K562 (cell line): ENCODE measurements around the gene PLA2G2E.

ENCODE experiments used
- BDP1 ChIP-seq: IDR thresholded peaks from 3 replicates; pipeline ENCODE4 v1.6.1; 2011; ENCODE audit not compliant: insufficient read length, insufficient read depth
- CHD2 ChIP-seq: IDR thresholded peaks from 2 replicates; pipeline ENCODE4 v1.6.1; 2011; ENCODE audit warnings: low read depth, low read length
- CTCF ChIP-seq, 3 experiments: IDR thresholded peaks in 2 of 3; conservative IDR thresholded peaks in 1 of 3; 2 replicates each; pipeline ENCODE4 v1.5.1; 2011 to 2012; ENCODE audit warnings: low read length in 3 of 3, mild to moderate bottlenecking in 3 of 3, control low read depth in 2 of 3, improper control_type of control experiment in 1 of 3, inconsistent platforms in 1 of 3, low read depth in 1 of 3, mixed read lengths in 1 of 3, moderate library complexity in 1 of 3; ENCODE audit not compliant: insufficient read depth in 2 of 3
- E2F1 ChIP-seq: sonication (generic); formaldehyde crosslinking; IDR thresholded peaks from 2 replicates; pipeline ENCODE4 v1.8.1; 2023; ENCODE audit warnings: mild to moderate bottlenecking, missing genetic modification reagents, moderate library complexity
- FOXP1 ChIP-seq: sonication (generic); formaldehyde crosslinking; IDR thresholded peaks from 2 replicates; pipeline ENCODE4 v1.8.0; 2022; ENCODE audit warnings: mild to moderate bottlenecking, missing genetic modification reagents
- MEF2A ChIP-seq: IDR thresholded peaks from 2 replicates; pipeline ENCODE4 v1.6.1; 2011; ENCODE audit warnings: low read depth, mild to moderate bottlenecking, low read length, moderate library complexity; ENCODE audit not compliant: control insufficient read depth
- POLR2A ChIP-seq: fragments of 450-650 bp; conservative IDR thresholded peaks from 2 replicates; pipeline ENCODE4 v1.6.1; 2016
- RHOXF2B ChIP-seq: fragments of 250-450 bp; sonication (Bioruptor Pico); conservative IDR thresholded peaks from 2 replicates; pipeline ENCODE4 v1.5.1; 2021
- SIN3A ChIP-seq, 2 experiments: fragments of 150-350 bp in 1 of 2; IDR thresholded peaks; 2 replicates each; pipeline ENCODE4 v1.6.1; 2011 to 2016; ENCODE audit warnings: borderline replicate concordance in 2 of 2, low read depth in 2 of 2, low read length in 2 of 2, mild to moderate bottlenecking in 2 of 2, moderate library complexity in 2 of 2; ENCODE audit not compliant: control insufficient read depth in 1 of 2
- SMARCE1 ChIP-seq: fragments of 450-650 bp; IDR thresholded peaks from 2 replicates; pipeline ENCODE4 v1.7.1; 2016; ENCODE audit warnings: mild to moderate bottlenecking
- SMC3 ChIP-seq: conservative IDR thresholded peaks from 2 replicates; pipeline ENCODE4 v1.6.1; 2011; ENCODE audit warnings: low read depth, low read length, improper control_type of control experiment; ENCODE audit not compliant: insufficient read depth
- USF1 ChIP-seq: sonication (generic); formaldehyde crosslinking; IDR thresholded peaks from 2 replicates; pipeline ENCODE4 v1.9.0; 2022; ENCODE audit warnings: mild to moderate bottlenecking, missing genetic modification reagents
- TF ChIP-seq, protein P1 (sequence below), 2 experiments: IDR thresholded peaks; 2 replicates each; pipeline ENCODE4 v1.6.1; 2011; ENCODE audit warnings: borderline replicate concordance in 1 of 2, control low read depth in 1 of 2, low read depth in 1 of 2, low read length in 1 of 2, mild to moderate bottlenecking in 1 of 2, mixed read lengths in 1 of 2, moderate library complexity in 1 of 2; ENCODE audit not compliant: insufficient read depth in 1 of 2, insufficient read length in 1 of 2, poor library complexity in 1 of 2, severe bottlenecking in 1 of 2; ENCODE audit errors: extremely low read depth in 1 of 2

GRCh38 chr1:19877821-19878636, 45.4 kb downstream of the PLA2G2E start:
- TF ChIP-seq POLR2A (peak; percentile 91), SMARCE1 (no peak), USF1 (peak; percentile 38; the same call in 1 of the 2 replicates), RHOXF2B (CRISPR knock-in tag) (no peak), SIN3A (IDR thresholded peaks at IDR 0.05; ENCODE audit: borderline replicate concordance in 2 of 2, control insufficient read depth in 1 of 2, low read depth in 2 of 2, low read length in 2 of 2) (peak in 1 of 2 experiments; percentile 38; a peak in 1 of 4 replicates), CHD2 (no peak), CTCF (IDR thresholded peaks at IDR 0.05 in 2 of 3, conservative IDR thresholded peaks at IDR 0.05 in 1 of 3; ENCODE audit: insufficient read depth in 2 of 3, low read depth in 1 of 3, low read length in 3 of 3) (no peak), MEF2A (no peak), FOXP1 (no peak), SMC3 (no peak), BDP1 (no peak), E2F1 (no peak)
- TF ChIP-seq, protein P1, sequence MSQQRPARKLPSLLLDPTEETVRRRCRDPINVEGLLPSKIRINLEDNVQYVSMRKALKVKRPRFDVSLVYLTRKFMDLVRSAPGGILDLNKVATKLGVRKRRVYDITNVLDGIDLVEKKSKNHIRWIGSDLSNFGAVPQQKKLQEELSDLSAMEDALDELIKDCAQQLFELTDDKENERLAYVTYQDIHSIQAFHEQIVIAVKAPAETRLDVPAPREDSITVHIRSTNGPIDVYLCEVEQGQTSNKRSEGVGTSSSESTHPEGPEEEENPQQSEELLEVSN (IDR thresholded peaks at IDR 0.05; ENCODE audit: borderline replicate concordance in 1 of 2, extremely low read depth in 1 of 2, insufficient read depth in 1 of 2, insufficient read length in 1 of 2, low read depth in 1 of 2, low read length in 1 of 2, poor library complexity in 1 of 2, severe bottlenecking in 1 of 2): peak; percentile 73 to 83
